CD4-positive, alpha-beta T cell (primary cell): Measurements from ENCODE around the gene TENM4. TPM values are rescaled to one million over a fixed set of nuclear protein-coding genes. Genes with fewer than 3 reads are reported as not detected.

Experiments
- ATAC-seq: fragments of 200-7000 bp; cut with Tn5 transposase; one replicate; pipeline ENCODE4 v1.10.0; 2022; ENCODE audit warnings: mild to moderate bottlenecking; ENCODE audit not compliant: poor library complexity
- CTCF ChIA-PET: fragments of 350-600 bp; sonication (Branson Sonifier 250); formaldehyde crosslinking; loops from one replicate; lab custom pipeline; 2021; ENCODE audit warnings: antibody characterized with exemption, inconsistent platforms; lab: Charles Lee
- POLR2A ChIA-PET: fragments of 350-600 bp; sonication (Branson Sonifier 250); formaldehyde crosslinking; loops from one replicate; lab custom pipeline; 2021; ENCODE audit warnings: antibody characterized with exemption, inconsistent platforms; lab: Charles Lee
- DNase-seq, 14 experiments: peaks; one replicate each; pipeline ENCODE4 v3.0.0-alpha.2; 2013 to 2020; ENCODE audit warnings: mixed read lengths in 2 of 14
- H3K27ac ChIP-seq, 2 donors: one replicate each; pipeline versions ENCODE4 v1.5.1 to v1.7.0; 2013; ENCODE audit warnings: low read length in 2 of 2, low read depth in 1 of 2, mild to moderate bottlenecking in 1 of 2
- H3K27me3 ChIP-seq, 2 experiments: 1 replicate in 1 of 2; 2 replicates in 1 of 2; pipeline versions ENCODE4 v1.6.1 to v1.7.0; 2013; ENCODE audit warnings: low read length in 2 of 2, control low read depth in 1 of 2, mild to moderate bottlenecking in 1 of 2, moderate library complexity in 1 of 2; ENCODE audit not compliant: insufficient read depth in 2 of 2, control insufficient read depth in 1 of 2
- H3K36me3 ChIP-seq: one replicate; pipeline ENCODE4 v1.6.1; 2013; ENCODE audit warnings: low read length, control low read depth; ENCODE audit not compliant: insufficient read depth
- H3K4me1 ChIP-seq: one replicate; pipeline ENCODE4 v1.6.1; 2013; ENCODE audit warnings: low read length, control low read depth; ENCODE audit not compliant: insufficient read depth
- H3K4me3 ChIP-seq: one replicate; pipeline ENCODE4 v1.5.1; 2013; ENCODE audit warnings: mild to moderate bottlenecking, low read length, moderate library complexity
- H3K9me3 ChIP-seq, 2 experiments: 1 replicate in 1 of 2; 2 replicates in 1 of 2; pipeline versions ENCODE4 v1.6.1 to v1.7.0; 2013; ENCODE audit warnings: low read length in 2 of 2, mild to moderate bottlenecking in 2 of 2, control low read depth in 1 of 2, moderate library complexity in 1 of 2; ENCODE audit not compliant: control insufficient read depth in 1 of 2, insufficient read depth in 1 of 2
- H3K27ac Mint-ChIP-seq: one replicate; pipeline ENCODE4 v1.8.0; 2020; ENCODE audit warnings: mixed read lengths
- H3K27me3 Mint-ChIP-seq: one replicate; pipeline ENCODE4 v1.8.0; 2021; ENCODE audit warnings: mixed read lengths
- H3K36me3 Mint-ChIP-seq: one replicate; pipeline ENCODE4 v1.8.0; 2021; ENCODE audit warnings: low read depth, mixed read lengths
- H3K4me1 Mint-ChIP-seq: one replicate; pipeline ENCODE4 v1.8.0; 2021; ENCODE audit warnings: low read depth, mixed read lengths
- H3K4me3 Mint-ChIP-seq: one replicate; pipeline ENCODE4 v1.8.0; 2020; ENCODE audit warnings: mild to moderate bottlenecking, mixed read lengths
- H3K9me3 Mint-ChIP-seq: one replicate; pipeline ENCODE4 v1.8.0; 2020; ENCODE audit warnings: mixed read lengths
- intact Hi-C, 2 experiments: fragments of 100-400 bp; cut with DNase I in 1 of 2; cut with micrococcal nuclease in 1 of 2; formaldehyde crosslinking; loops; one replicate each; pipeline versions ENCODE4 v1.15.1 to v1.9.0; 2023 to 2025; cut with DNase I, micrococcal nuclease
- total RNA-seq, 174 experiments: library from RNA in 2 of 174; stranded (reverse) in 2 of 174; gene quantifications; one replicate each; pipeline ENCODE4 v1.2.3 and lab custom pipeline; 2021 to 2026
- TF ChIP-seq, protein P1 (sequence below): fragments of 200-600 bp; IDR thresholded peaks from one replicate; pipeline ENCODE4 v1.8.0; 2022; ENCODE audit warnings: antibody characterized with exemption, mild to moderate bottlenecking

Gene TENM4
- total RNA-seq, 2 experiments from 2014 or later: 0.22 to 0.31 TPM

DNA sequence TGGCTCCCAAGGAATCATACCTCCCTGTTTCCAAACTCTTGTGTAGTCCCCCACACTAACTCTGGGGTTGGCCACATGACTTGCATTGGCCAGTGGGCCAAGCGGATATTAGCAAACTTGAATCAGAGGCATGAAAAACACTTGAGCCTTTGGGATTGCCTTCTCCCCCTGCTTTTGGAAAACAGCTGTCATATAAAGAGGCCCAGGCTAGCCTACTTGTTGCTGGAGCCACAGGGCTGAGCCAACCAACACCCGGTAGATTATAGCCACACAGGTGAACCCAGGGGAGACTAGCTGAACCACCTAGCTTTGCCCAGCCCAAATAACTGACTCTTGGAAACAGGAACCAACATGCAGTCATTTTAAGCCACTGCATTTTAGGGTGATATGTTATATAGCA, 354.8 kb downstream of the TENM4 start:
- CTCF ChIA-PET: no interaction called here
- Histone ChIP-seq H3K4me3 (no peak overlapping the region), H3K27me3 (no peaks in the 10 kb centered on the region), H3K9me3 (no peaks in the 10 kb centered on the region), H3K36me3 (no peaks in the 10 kb centered on the region), H3K4me1 (no peaks in the 10 kb centered on the region), H3K27ac (no peak overlapping the region)
- DNase-seq (no peak), ATAC-seq (no peak)
- no peak overlapping the region for H3K4me3 Mint-ChIP-seq
- intact Hi-C loops: no loop called here
- H3K27me3 Mint-ChIP-seq: no peaks in the 10 kb centered on the region
- no peaks in the 10 kb centered on the region for H3K9me3 Mint-ChIP-seq
- POLR2A ChIA-PET: no interaction called here
- no peaks in the 10 kb centered on the region for H3K4me1 Mint-ChIP-seq
- H3K36me3 Mint-ChIP-seq: no peaks in the 10 kb centered on the region
- no peak overlapping the region for H3K27ac Mint-ChIP-seq
- TF ChIP-seq, protein P1, sequence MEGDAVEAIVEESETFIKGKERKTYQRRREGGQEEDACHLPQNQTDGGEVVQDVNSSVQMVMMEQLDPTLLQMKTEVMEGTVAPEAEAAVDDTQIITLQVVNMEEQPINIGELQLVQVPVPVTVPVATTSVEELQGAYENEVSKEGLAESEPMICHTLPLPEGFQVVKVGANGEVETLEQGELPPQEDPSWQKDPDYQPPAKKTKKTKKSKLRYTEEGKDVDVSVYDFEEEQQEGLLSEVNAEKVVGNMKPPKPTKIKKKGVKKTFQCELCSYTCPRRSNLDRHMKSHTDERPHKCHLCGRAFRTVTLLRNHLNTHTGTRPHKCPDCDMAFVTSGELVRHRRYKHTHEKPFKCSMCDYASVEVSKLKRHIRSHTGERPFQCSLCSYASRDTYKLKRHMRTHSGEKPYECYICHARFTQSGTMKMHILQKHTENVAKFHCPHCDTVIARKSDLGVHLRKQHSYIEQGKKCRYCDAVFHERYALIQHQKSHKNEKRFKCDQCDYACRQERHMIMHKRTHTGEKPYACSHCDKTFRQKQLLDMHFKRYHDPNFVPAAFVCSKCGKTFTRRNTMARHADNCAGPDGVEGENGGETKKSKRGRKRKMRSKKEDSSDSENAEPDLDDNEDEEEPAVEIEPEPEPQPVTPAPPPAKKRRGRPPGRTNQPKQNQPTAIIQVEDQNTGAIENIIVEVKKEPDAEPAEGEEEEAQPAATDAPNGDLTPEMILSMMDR: no peak

DNA sequence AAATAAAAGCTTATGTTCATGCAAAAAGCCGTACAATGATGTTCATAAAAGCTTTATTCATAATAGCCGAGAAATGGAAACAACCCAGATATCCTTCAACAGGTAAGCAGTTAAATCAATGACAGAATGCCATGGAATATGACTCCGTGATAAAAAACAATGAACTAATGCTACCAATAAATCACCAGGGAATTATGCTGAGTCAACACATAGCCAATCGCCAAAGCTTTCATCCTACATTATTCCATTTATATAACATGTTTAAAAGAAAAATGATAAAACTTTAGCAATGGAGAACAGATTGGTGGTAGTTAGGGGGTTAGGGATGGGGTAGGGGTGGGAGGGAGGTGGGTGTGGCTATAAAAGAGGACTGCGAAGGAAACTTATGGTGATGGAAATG, 356.4 kb downstream of the TENM4 start:
- Mint-ChIP-seq H3K36me3 (no peaks in the 10 kb centered on the region), H3K4me3 (no peak overlapping the region), H3K27ac (no peak overlapping the region), H3K27me3 (no peaks in the 10 kb centered on the region), H3K4me1 (no peaks in the 10 kb centered on the region), H3K9me3 (no peaks in the 10 kb centered on the region)
- Histone ChIP-seq H3K9me3 (no peaks in the 10 kb centered on the region), H3K27me3 (no peaks in the 10 kb centered on the region), H3K4me1 (no peaks in the 10 kb centered on the region), H3K4me3 (no peak overlapping the region), H3K36me3 (no peaks in the 10 kb centered on the region), H3K27ac (no peak overlapping the region)
- intact Hi-C loops: no loop called here
- ATAC-seq: no peak
- TF ChIP-seq, protein P1: no peak
- ChIA-PET CTCF (no interaction called here), POLR2A (no interaction called here)
- DNase-seq: no peak

DNA sequence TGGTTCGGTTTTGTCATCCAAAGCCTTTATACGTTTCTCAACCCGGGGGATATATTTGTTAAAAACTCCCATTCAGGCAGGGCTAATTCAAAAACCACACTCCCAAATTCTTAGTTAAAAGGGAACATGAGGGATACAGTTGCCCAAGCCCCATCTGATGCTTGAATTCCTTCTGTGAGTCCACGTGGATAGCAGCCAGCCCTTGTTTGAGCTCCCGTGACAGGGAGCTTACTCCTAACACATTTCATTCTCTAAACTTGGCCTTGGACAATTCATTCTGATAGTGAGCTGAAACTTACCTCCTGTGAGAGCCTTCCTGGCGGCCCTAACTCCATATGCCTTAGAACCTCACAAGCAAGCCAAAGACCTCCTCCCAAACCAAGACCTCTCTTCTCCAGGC, 357.5 kb downstream of the TENM4 start:
- POLR2A ChIA-PET: no interaction called here
- CTCF ChIA-PET: no interaction called here
- no peaks in the 10 kb centered on the region for H3K9me3 ChIP-seq
- no peaks in the 10 kb centered on the region for H3K4me1 Mint-ChIP-seq
- peaks cover under 1% of the 10 kb centered on the region for H3K27me3 Mint-ChIP-seq
- no peak overlapping the region for H3K27ac Mint-ChIP-seq
- intact Hi-C loops: no loop called here
- TF ChIP-seq, protein P1: no peak
- no peaks in the 10 kb centered on the region for H3K27me3 ChIP-seq
- H3K9me3 Mint-ChIP-seq: no peaks in the 10 kb centered on the region
- H3K4me1 ChIP-seq: no peaks in the 10 kb centered on the region
- no peak for DNase-seq
- H3K36me3 Mint-ChIP-seq: no peaks in the 10 kb centered on the region
- H3K4me3 ChIP-seq: no peak overlapping the region
- H3K4me3 Mint-ChIP-seq: no peak overlapping the region
- no peaks in the 10 kb centered on the region for H3K36me3 ChIP-seq
- H3K27ac ChIP-seq: no peak overlapping the region
- ATAC-seq: no peak
